Activated CD8-positive, alpha-beta memory T cell treated with anti-CD3 and anti-CD28 coated beads, Interleukin-2, amount 50 U/mL, for 24 hours (primary cell): ENCODE data around the gene CAMK2B.
"Not testable (repeated sequence)": the region's sequence is repeated elsewhere in the genome, so short reads cannot be mapped to it uniquely, and the experiment has no call there.

Experiments
- DNase-seq: peaks from one replicate; pipeline ENCODE4 v3.0.0-alpha.2; 2020; ENCODE audit errors: extremely low read depth

CAMK2B gene

DNA sequence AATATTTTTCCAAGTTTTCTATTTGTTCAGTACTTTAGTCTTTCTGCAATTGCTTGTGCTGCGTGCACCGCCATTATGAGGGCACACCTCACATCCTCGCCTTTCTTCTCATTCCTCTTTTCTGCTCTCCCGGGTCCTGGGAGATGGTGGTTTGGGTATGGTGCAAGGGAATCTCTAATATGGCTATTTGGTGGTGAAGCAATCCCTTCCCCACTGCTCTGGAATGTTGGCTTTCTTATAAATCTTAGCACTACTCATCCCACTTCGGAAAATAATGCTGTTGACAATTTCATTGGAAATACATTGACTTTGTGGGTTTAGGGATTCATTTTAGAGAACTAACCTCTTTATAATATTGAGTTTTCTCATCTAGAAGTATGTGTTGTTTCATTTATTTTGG, 134.2 kb downstream of the CAMK2B start:
- no peak for DNase-seq

GRCh38 chr7:44189993-44190872, 135.2 kb downstream of the CAMK2B start:
- DNase-seq, result no peak

GRCh38 chr7:44189286-44189992, 136.0 kb downstream of the CAMK2B start, which contains the start of gene GCK:
Gene GCK, minus strand, starts transcription at chr7:44189439. Its CDS starts 486 bp downstream, at chr7:44188953.
- DNase-seq, result no peak

DNA sequence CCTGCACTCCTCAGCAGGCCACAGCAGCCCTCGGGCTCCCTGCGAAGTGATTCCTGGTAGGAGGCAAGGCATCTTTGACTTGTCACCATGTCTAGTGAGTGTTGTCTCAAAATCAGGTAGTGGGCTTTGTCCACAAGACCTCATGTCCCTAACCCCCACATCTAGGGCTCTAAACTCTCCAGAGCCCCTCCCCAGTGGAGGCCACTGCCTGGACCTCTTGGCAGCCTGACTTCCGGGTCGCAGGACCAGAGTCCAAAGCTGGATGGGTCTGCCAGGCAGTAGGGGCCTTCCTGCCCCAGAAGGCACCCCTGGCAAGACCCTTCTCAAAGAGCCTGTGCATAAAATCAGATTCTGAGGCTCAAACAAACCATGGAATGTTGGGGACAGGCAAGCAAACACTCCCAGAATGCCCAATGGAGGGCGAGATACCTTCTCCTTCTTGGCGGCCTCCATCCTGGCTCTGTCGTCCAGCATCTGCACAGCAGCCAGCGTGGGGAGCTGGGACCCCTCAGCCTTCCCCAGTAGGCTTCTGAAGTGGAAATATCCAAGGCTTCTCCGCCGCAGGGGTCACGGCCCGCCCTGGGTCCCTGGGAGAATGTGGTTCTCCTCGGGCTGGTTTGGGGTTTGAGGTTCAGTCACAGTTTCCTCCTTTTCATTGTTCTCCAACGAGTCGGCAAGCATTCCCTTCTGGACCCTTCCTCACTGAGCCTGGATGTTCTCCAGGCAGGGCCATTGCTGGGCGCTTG, 136.7 kb downstream of the CAMK2B start:
- DNase-seq, result no peak

DNA sequence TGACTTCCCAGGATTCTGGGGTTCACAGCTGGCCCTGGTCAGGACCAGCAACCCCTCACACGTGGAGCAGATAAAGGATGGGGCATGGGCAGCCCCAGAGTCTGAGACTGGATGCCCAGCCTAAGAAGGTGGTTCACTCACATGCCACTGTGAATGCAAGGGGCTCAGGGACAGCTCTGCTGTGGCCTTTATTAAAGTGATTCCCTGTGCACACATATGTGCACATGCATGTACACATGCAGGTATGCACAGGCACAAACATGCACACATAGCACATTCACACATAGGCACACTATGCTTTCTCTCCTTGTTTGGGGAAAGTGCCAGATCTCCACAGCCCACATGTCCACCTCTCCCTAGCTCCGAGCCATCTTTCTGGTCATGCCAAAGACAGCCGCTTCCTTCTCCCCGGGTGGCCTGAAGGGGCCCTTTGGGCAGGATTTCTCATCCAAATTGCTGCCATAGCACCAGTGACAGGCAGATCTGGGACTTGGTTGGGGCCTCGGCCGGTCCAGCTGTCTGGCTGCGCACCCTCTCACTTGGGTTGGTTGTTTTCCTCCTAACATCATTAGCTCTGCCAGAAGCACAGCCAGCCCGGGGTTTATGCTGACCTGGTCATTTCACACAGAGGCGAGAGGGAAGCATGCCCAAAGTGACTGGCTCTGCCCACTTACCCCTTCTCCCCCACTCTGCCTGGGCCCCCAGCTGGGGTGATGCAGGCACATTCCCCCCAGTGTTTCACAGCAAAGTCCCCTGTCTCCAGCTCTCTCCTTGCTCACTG, 137.6 kb downstream of the CAMK2B start:
- no peak for DNase-seq

GRCh38 chr7:44186736-44187135, 138.7 kb downstream of the CAMK2B start:
- no peak for DNase-seq

DNA sequence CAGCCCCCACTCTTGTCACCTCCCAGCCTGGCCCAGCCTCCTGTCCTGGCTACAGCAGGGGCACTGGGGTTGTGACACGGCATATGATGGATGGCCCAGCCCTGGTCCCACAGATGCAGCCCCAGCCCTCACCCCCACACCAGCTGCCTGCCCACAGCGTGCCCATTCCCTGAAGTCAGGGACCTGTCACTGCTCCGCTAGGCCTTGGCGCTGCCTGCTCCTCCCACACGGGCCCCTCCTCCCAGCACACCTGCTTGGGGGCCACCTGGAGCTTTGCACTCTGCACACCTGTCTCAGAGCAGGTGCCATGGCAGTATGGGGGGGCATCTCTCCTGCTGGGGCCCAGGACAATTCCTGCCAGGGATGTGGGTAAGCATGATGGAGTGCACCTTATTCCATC, 139.7 kb downstream of the CAMK2B start:
- DNase-seq, result no peak

DNA sequence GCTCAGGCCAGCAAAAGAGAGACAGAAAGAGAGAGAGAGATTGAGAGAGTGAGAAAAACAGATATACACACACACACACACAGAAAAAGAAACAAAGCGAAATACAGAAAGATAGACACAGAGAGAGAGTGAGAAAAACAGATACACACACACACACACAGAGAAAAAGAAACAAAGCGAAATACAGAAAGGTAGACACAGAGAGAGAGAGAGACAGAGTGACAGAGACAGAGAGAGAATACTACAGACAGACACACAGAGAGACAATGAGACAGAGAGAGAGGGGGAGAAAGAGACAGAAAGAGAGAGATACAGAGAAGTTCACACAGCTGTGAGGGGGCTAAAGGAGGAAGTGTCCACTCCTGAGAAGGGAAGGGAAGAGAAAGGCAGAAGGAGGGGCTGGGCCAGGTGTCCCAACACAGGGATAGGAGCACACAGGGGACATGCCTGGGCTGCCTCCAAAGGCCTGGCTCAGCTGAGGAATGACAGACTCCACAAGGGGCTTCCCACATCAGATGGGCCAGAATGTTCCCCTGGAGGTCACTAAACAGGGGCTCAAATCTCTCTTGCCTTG, 140.4 kb downstream of the CAMK2B start:
- no peak for DNase-seq

GRCh38 chr7:44184206-44184872, 141.1 kb downstream of the CAMK2B start:
- no peak for DNase-seq

DNA sequence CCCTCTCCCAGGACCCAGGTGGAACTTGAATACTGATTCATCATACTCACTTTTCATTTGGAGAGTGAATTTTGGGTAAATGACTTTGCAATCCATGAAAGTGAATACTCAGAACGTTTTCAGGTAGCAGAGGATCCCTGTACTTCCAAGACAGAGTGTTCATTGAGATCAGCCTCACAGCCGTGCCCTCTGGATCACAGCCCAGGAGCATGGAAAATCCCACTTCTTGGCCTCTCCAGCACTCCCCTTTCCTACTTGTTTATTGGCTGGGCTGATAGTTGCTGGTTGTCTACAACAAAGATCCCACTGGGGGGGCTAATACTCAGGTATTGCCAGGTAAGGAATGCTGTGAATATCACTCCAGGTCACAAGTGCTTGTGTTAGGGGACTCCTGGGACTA, 142.0 kb downstream of the CAMK2B start:
- no peak for DNase-seq

DNA sequence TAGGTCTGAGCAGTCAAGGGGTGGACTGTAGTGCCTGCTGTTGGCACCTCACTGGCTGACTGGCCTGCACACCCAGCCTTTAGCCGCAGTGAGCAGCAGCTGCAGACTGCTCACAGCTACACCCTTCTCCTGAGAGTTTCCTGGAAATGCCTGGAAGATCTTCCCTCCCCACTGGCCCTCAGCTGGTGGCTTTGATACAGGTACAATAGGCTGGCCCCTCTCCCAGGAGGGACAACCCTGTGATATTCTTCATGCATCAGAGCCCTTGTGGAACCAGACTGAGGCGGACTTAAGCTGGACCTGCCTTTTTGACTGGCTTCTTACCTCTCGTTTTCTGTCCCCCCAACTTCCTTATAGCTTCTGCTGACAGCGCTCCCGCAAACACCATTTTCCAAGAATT, 142.6 kb downstream of the CAMK2B start:
- no peak for DNase-seq

DNA sequence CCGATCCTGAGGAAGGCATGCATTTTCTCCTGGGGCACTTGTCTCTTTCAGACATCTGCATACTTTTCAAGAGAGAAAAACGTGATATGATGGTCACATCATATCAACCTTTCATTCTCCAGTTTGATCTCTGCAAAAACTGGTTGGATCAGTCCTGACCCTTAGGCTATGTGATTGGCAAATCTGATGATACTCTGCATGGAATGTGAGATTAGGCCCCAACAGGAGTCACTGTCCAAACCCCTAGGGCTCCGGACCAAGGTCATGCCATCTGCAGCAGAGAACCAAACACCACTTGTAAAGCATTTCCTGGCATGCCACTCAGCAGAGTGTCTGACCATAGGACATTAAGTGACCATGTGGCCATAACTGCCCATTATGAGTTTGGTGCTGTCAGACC, 144.8 kb downstream of the CAMK2B start:
- DNase-seq, result no peak

GRCh38 chr7:44177570-44178131, 147.7 kb downstream of the CAMK2B start:
- no peak for DNase-seq

DNA sequence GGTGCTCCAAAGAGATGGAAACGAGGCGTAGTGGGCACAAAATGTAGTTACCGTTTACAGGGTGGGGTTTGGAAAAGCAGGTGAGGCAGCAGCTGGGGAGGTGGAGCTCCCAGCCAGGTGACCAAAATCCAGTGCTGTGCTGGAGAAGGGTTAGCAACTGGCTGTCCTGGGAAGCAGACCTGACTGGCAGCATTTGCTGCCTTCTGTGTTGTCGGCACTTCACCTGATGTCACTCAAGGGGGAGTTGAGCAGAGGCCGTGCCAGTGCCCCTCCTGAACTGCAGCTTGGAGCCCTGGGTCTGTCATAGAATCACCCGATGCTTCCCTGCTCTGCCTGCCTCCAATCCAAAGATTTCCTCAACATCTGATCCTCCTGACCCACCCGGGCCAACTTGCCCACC, 148.9 kb downstream of the CAMK2B start:
- no peak for DNase-seq

DNA sequence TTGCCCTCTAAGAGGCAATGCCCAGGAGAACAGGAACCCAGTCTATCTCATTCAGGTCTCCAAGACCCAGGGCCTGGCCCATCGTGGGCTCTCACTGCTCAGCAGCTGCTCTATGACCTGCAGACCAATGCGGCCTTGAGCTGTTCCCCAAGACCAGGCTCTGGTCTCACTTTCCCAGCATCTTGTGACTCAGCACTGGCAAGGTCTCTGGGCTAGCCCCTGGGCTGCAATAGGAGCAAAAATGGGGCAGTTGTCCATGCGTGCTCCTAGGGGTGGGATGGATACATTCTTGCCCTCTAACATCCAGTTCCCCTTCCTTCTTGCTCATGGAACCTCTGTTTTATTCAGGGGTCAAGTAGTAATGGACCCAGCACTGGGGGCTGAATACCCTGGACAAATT, 149.7 kb downstream of the CAMK2B start:
- no peak for DNase-seq

GRCh38 chr7:44174694-44174948, 150.8 kb downstream of the CAMK2B start:
- not testable (repeated sequence) for DNase-seq

- DNase-seq, result no peak
Measured at GRCh38 chr7:44173911-44174693, 151.3 kb downstream of the CAMK2B start.

DNA sequence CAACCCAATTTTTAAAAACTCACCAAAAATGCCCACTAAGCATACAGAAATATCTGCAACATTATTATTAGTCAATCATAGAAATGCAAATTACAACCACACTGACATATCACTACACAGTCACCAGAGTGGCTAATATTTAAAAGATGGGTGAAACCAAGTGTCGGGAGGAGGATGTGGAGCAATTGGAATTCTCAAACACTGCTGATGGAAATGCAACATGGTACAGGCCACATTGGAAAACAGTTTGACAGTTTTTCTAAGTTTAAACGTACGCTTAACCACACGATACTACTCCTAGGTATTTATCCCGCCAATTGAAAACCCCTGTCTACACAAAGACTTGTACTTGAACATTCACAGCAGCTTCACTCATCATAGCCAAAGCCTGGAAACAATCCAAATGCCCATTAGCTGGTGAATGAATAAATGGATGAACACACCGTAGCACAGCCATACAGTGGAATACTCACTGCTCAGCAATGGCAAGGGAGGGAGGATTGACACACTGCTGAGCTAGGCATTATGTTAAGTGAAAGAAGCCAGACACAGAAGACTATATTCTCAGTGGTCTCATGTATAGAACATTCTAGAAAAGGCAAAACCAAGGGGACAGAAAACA, 152.5 kb downstream of the CAMK2B start:
- no peak for DNase-seq

DNA sequence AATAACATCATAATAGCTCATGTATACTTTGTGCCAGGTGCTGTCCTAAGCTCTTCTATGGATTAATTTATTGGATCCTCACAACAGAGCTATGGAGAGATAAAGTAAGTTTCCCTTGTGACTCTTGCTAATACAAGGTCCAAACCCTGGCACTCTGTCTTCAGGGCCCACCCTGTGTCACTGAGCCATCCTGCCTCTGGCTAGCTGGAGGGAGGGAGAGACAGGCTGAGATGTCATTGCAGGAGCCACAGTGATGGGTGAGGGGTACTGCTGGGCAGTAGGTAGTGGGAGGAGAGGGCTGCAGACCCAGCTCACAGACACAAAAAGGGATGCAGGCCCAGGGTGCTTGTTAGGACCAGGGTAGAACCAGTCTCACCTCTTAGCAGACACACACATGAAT, 153.0 kb downstream of the CAMK2B start:
- no peak for DNase-seq
